Measurements from ENCODE around the gene CUL1. TPM values are rescaled to one million over a fixed set of nuclear protein-coding genes. Genes with fewer than 3 reads are reported as not detected.

Gene CUL1
- total and polyA plus RNA-seq, 8 donors = 32.5 to 59.7 (median 57.8) TPM

- no peak overlapping the region for H3K27ac ChIP-seq
- no peaks in the 10 kb centered on the region for H3K9me3 ChIP-seq
- TF ChIP-seq, protein P1, sequence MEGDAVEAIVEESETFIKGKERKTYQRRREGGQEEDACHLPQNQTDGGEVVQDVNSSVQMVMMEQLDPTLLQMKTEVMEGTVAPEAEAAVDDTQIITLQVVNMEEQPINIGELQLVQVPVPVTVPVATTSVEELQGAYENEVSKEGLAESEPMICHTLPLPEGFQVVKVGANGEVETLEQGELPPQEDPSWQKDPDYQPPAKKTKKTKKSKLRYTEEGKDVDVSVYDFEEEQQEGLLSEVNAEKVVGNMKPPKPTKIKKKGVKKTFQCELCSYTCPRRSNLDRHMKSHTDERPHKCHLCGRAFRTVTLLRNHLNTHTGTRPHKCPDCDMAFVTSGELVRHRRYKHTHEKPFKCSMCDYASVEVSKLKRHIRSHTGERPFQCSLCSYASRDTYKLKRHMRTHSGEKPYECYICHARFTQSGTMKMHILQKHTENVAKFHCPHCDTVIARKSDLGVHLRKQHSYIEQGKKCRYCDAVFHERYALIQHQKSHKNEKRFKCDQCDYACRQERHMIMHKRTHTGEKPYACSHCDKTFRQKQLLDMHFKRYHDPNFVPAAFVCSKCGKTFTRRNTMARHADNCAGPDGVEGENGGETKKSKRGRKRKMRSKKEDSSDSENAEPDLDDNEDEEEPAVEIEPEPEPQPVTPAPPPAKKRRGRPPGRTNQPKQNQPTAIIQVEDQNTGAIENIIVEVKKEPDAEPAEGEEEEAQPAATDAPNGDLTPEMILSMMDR (IDR thresholded peaks at IDR 0.05) = no peak
- no peaks in the 10 kb centered on the region for H3K27me3 ChIP-seq
- H3K4me1 ChIP-seq = no peaks in the 10 kb centered on the region
- H3K4me3 ChIP-seq = no peak overlapping the region
- intact Hi-C loops (cut with DNase I) = no loop called here
- ATAC-seq = no peak
- peaks cover 0 to 10% of the 10 kb centered on the region in 2 donors for H3K36me3 ChIP-seq
- no peak for DNase-seq
Observed at GRCh38 chr7:148828965-148829364, 130.3 kb downstream of the CUL1 start.

GRCh38 chr7:148830897-148831692, 132.4 kb downstream of the CUL1 start:
- no peak for ATAC-seq
- Histone ChIP-seq H3K27ac (no peak overlapping the region), H3K27me3 (no peaks in the 10 kb centered on the region), H3K4me1 (no peaks in the 10 kb centered on the region), H3K9me3 (no peaks in the 10 kb centered on the region), H3K36me3 (peaks cover 0 to 8% of the 10 kb centered on the region in 2 donors), H3K4me3 (no peak overlapping the region)
- no peak for DNase-seq
- intact Hi-C loops (cut with DNase I) = no loop called here
- TF ChIP-seq, protein P1 (IDR thresholded peaks at IDR 0.05) = no peak

DNA sequence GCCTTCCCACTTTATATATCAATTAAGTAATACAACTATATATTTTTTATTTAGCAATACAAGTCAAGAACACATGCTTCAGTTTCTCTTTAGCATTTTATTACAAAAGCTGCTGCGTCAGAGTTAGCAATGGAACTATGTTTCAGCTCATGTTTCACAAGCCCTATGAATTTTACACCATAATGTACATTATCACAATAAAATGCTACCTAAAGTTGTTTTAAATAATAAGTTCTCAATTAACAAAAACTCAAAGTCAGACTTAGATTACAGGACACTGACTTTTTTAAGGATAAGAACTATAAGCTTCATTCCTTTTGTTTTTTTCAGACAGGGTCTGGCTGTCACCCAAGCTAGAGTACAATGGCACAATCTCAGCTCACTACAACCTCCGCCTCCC, 133.1 kb downstream of the CUL1 start:
- peaks cover 0 to 1% of the 10 kb centered on the region in 2 donors for H3K36me3 ChIP-seq
- no peaks in the 10 kb centered on the region for H3K9me3 ChIP-seq
- DNase-seq = no peak
- TF ChIP-seq, protein P1 (IDR thresholded peaks at IDR 0.05) = no peak
- intact Hi-C loops (cut with DNase I) = no loop called here
- ATAC-seq = no peak
- no peak overlapping the region for H3K4me3 ChIP-seq
- no peaks in the 10 kb centered on the region for H3K4me1 ChIP-seq
- H3K27me3 ChIP-seq = no peaks in the 10 kb centered on the region
- H3K27ac ChIP-seq = no peak overlapping the region

DNA sequence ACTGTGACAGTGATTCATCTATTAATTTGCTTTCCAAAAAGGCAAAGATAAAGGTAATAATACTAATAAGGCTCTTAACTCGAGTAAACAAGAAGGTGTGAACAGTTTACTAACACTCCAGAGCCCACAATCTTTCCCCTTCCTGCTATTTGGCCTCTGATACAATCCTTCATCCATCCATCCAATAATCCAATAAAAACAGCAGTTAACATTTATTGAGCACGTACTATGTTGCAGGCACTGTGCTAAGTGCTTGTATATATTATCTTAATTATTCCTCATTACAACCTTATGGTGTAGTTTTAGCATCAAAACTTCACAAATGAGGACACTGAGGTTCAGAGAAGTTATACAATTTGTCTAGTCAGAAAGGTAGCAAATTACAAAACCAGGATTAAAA, 135.9 kb downstream of the CUL1 start:
- H3K4me1 ChIP-seq = peaks cover 0 to 4% of the 10 kb centered on the region in 2 donors
- H3K27me3 ChIP-seq = no peaks in the 10 kb centered on the region
- ATAC-seq (no peak), DNase-seq (no peak)
- H3K36me3 ChIP-seq = no peaks in the 10 kb centered on the region
- H3K27ac ChIP-seq = no peak overlapping the region
- H3K4me3 ChIP-seq = no peak overlapping the region
- TF ChIP-seq, protein P1 (IDR thresholded peaks at IDR 0.05) = no peak
- H3K9me3 ChIP-seq = no peaks in the 10 kb centered on the region
- intact Hi-C loops (cut with DNase I) = no loop called here

- DNase-seq = no peak
- Histone ChIP-seq H3K27me3 (no peaks in the 10 kb centered on the region), H3K27ac (no peak overlapping the region), H3K4me1 (peaks cover 0 to 9% of the 10 kb centered on the region in 2 donors), H3K9me3 (no peaks in the 10 kb centered on the region), H3K4me3 (no peak overlapping the region), H3K36me3 (no peaks in the 10 kb centered on the region)
- intact Hi-C loops (cut with DNase I) = no loop called here
- ATAC-seq = no peak
- TF ChIP-seq, protein P1 (IDR thresholded peaks at IDR 0.05) = no peak
Observed at GRCh38 chr7:148835854-148836253, 137.2 kb downstream of the CUL1 start.

Data from left lung (tissue), 10 donors.